Cardiac fibroblast (primary cell): ENCODE results near the gene ACTL6B.
A peak's percentile ranks its signal among the peaks of the same experiment; 100 is the strongest.

Experiments used
- DNase-seq, 2 donors: peaks; one replicate each; pipeline versions ENCODE4 v3.0.0 to v3.0.0-alpha.2; 2010; ENCODE audit warnings: low read depth in 2 of 2
- H3K4me3 ChIP-seq, 2 donors: replicated peaks in 1 of 2; 1 replicate in 1 of 2; 2 replicates in 1 of 2; pipeline ENCODE4 v1.5.1; 2011; ENCODE audit warnings: low read depth in 2 of 2, low read length in 2 of 2, mild to moderate bottlenecking in 2 of 2, moderate library complexity in 1 of 2
- CTCF ChIP-seq: IDR thresholded peaks from one replicate; pipeline ENCODE4 v1.5.1; 2011; ENCODE audit warnings: low read depth, mild to moderate bottlenecking, low read length, inconsistent platforms

The ACTL6B gene

GRCh38 chr7:100604028-100604975, 51.9 kb downstream of the ACTL6B start:
- DNase-seq, result peak; percentile 66 to 80
- peak overlapping the region; percentile 77 to 84 for H3K4me3 ChIP-seq
- TF ChIP-seq CTCF, result peak; percentile 44

GRCh38 chr7:100603726-100604027, 52.6 kb downstream of the ACTL6B start:
- peak in 1 of 2 donors; percentile 25 for DNase-seq
- H3K4me3 ChIP-seq, result peak overlapping the region; percentile 77 to 84
- TF ChIP-seq CTCF, result no peak

- peak; percentile 76 to 90 for DNase-seq
- H3K4me3 ChIP-seq, result peak overlapping the region; percentile 77 to 84
- no peak for TF ChIP-seq CTCF
Measured at GRCh38 chr7:100602889-100603725, 53.1 kb downstream of the ACTL6B start.

GRCh38 chr7:100600730-100601038, 55.6 kb downstream of the ACTL6B start:
- no peak for DNase-seq
- no peak overlapping the region for H3K4me3 ChIP-seq
- TF ChIP-seq CTCF, result no peak

GRCh38 chr7:100599911-100600729, 56.1 kb downstream of the ACTL6B start:
- H3K4me3 ChIP-seq, result no peak overlapping the region
- peak; percentile 4 for TF ChIP-seq CTCF

GRCh38 chr7:100598425-100598824, 57.8 kb downstream of the ACTL6B start:
- DNase-seq, result no peak
- no peak for TF ChIP-seq CTCF
- no peak overlapping the region for H3K4me3 ChIP-seq

More at GRCh38 chr7:100599911-100600729, 56.1 kb downstream of the ACTL6B start:
- DNase-seq, result peak in 1 of 2 donors; percentile 22
